Pancreas (tissue), 10 donors: Measurements from ENCODE around the gene LAMA5. TPM values are rescaled to one million over a fixed set of nuclear protein-coding genes. Genes with fewer than 3 reads are reported as not detected.
"Not testable (repeated sequence)": the region's sequence is repeated elsewhere in the genome, so short reads cannot be mapped to it uniquely, and the experiment has no call there.

Experiments used
- ATAC-seq, 4 donors: fragments of 200-7000 bp; cut with Tn5 transposase; one replicate each; pipeline versions ENCODE4 v1.8.0 to v1.9.1; 2020; ENCODE audit warnings: mild to moderate bottlenecking in 4 of 4, moderate library complexity in 4 of 4
- DNase-seq, 6 donors: peaks; one replicate each; pipeline ENCODE4 v3.0.0-alpha.2; 2020
- FAIRE-seq: peaks from 2 replicates; lab custom pipeline; 2012; peaks lifted over from hg19 to GRCh38; lab: Jason Lieb, UNC
- H3K27ac ChIP-seq, 4 donors: fragments of 200-600 bp; sonication (generic); 1 replicate in 3 of 4; 2 replicates in 1 of 4; pipeline versions ENCODE4 v1.5.0 to v1.8.0; 2020
- H3K27me3 ChIP-seq, 4 donors: fragments of 200-600 bp; one replicate each; pipeline ENCODE4 v1.8.0; 2021
- H3K36me3 ChIP-seq, 3 donors: fragments of 200-600 bp; sonication (generic) in 1 of 3; one replicate each; pipeline versions ENCODE4 v1.5.0 to v1.8.0; 2020 to 2021
- H3K4me1 ChIP-seq, 3 donors: fragments of 200-600 bp; one replicate each; pipeline ENCODE4 v1.8.0; 2021
- H3K4me3 ChIP-seq, 4 donors: fragments of 200-600 bp; sonication (generic) in 2 of 4; one replicate each; pipeline versions ENCODE4 v1.5.0 to v1.8.0; 2020 to 2021
- H3K9me3 ChIP-seq, 4 donors: fragments of 200-600 bp; one replicate each; pipeline ENCODE4 v1.8.0; 2021
- CTCF ChIP-seq, 4 donors: fragments of 200-600 bp; sonication (generic) in 3 of 4; IDR thresholded peaks; one replicate each; pipeline versions ENCODE4 v1.5.0 to v1.8.0; 2021; ENCODE audit warnings: antibody characterized with exemption in 4 of 4
- WGBS, 2 donors: extraction: QIAGEN DNeasy Blood & Tissue Kit; methylation state at CpG; one replicate each; pipeline ENCODE4 v1.1.7; 2013; 5-methylcytosine and 5-hydroxymethylcytosine counted together
- intact Hi-C, 3 donors: fragments of 100-400 bp; cut with DNase I; formaldehyde crosslinking; loops; one replicate each; pipeline versions ENCODE4 v1.11.1 to v1.14.2; 2022
- polyA plus RNA-seq, 2 donors: library from polyadenylated mRNA; stranded (reverse); fragments of 200-250 nt; gene quantifications; one replicate each; pipeline ENCODE4 v1.2.3, GENCODE V29; 2013
- total RNA-seq, 6 donors: library from RNA; stranded (reverse); fragmentation: NEBNext Ultra II Directional in 4 of 6; extraction: Animal tissue kit (Norgen Biotek cat#: 25700) in 4 of 6; gene quantifications; one replicate each; pipeline versions ENCODE4 v1.2.1 to v1.2.4, GENCODE V29; 2021 to 2023
- donor health status: healthy with polysubstance abuse.
- donor health status: DM: no; HTN: no; CAD: no; lungs with moderate emphysema.
- donor health status: DM: no; HTN: no; CAD: no.
- donor health status: control.
- donor health status: control.
- donor health status: Bipolar disorder and iron deficiency.
- donor health status: DM: yes; HTN: yes; CAD: no.
- donor health status: DM: no; HTN: no; CAD: no.
- donor health status: DM: no; HTN: no; CAD: no.
- donor health status: DM: yes; HTN: yes; CAD: no.

The LAMA5 gene
- total and polyA plus RNA-seq, 8 donors = 43.6 to 344 (median 62.2) TPM

DNA sequence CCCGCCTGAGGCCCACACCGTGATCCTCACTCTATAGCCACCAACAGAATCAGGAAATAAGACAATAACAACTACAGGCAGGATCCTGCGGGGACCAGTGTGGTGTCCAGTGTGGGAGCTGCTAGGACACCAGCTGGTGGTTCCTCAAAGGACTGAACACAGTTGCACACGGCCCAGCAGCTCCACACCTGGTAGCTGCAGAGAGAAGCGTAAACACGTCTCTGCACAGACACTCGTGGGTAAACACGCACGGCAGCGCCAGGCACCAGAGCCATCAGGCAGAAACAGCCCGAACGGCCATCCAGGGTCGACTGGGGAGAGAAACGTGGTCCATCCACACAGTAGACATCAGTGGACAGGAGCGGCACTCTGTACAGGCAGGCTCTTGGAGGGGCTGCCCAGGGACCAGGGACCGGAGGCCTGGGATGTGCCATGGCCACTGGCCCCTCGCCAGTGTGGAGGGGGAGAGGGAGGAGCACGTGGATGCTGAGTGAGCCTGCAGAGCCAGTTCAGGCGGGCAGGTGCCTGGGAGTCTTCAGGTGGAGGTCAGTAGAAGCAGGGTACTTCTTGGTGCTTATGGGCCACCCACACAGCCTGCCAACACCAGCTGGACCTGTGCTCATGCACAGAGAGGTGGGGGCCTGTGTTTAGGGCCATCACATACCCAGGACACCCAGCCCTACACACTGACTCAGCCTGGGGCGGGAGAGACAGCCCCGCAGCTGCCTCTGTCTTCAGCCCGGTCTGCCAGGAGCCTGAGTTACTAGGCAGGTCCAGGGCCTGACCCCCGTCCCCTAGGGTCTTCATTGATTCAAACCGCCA is 7.4 kb upstream of the LAMA5 start:
- Histone ChIP-seq H3K27ac (no peak overlapping the region), H3K4me3 (no peak overlapping the region), H3K36me3 (no peaks in the 10 kb centered on the region), H3K4me1 (peaks cover 0 to 10% (median 5%) of the 10 kb centered on the region in 3 donors), H3K9me3 (no peaks in the 10 kb centered on the region), H3K27me3 (no peaks in the 10 kb centered on the region)
- intact Hi-C loops = loop anchor here in 1 of 3 donors (5.0 kb wide), 1 partner anchor 67 kb away; no protein-coding TSS in a partner anchor
- WGBS, 2 donors = 27 to 36% methylated on average over 24 of the region's 24 CpGs
- FAIRE-seq (no peak), DNase-seq (no peak), ATAC-seq (peak in 3 of 4 donors; percentile 6 to 12 (median 12))
- no peak for TF ChIP-seq CTCF (IDR thresholded peaks at IDR 0.05)

- H3K27me3 ChIP-seq, intact Hi-C loops, DNase-seq, H3K36me3 ChIP-seq, H3K27ac ChIP-seq, ATAC-seq, H3K4me3 ChIP-seq, H3K9me3 ChIP-seq, FAIRE-seq: not testable (repeated sequence)
- peaks cover 5 to 16% (median 7%) of the 10 kb centered on the region in 3 donors for H3K4me1 ChIP-seq
- 78 to 86% methylated on average over 24 to 27 of the region's 40 CpGs for WGBS, 2 donors
These were observed 6.6 kb upstream of the LAMA5 start for GRCh38 chr20:62373631-62374179.

DNA sequence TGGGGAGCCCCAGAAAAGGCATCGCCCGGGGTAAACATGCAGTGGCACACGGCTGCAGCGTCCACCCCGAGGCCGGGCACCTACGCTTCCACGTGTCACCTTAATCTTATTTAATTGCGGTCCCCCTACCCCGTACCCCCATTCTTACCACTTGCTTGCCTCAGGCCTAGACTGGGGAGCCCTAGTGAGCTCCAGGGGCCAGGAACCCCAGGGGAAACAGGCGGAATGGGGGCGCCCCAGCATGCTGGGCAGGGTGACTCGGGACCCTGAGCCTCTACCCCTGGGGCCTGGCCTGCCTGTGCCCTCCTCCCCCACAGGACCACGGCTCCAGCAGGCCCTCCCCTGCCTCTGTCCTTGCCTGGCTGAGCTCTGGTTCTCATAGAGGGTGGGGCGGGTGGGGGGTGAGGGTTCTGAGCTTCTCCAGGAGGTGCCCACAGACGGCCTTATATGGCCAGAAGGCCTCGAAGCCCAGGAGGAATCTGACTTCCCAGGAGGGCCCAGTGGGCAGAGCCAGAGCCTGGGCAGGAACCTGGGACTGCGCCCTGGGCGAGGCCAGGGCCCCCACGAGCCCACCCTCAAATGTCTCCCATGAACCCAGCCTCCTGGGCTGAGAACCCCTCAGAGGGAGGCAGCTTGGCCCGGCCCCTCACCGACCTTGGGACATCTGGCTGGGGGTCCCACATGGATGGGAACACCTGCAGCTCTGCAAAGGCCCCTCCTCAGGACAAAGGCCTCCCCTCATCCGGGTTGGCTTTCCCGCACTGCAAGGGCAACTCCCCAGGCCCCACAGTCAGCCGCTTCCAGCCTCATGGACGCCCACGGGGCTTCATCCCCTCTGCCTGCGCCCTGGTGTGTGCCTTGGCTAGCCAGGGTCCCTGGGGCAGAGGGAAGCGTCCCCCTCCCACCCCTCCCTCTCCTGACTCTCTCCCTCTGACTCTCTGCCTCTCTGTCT is 5.2 kb upstream of the LAMA5 start:
- Histone ChIP-seq H3K27ac (no peak overlapping the region), H3K36me3 (no peaks in the 10 kb centered on the region), H3K9me3 (no peaks in the 10 kb centered on the region), H3K4me1 (peaks cover 14 to 23% (median 20%) of the 10 kb centered on the region in 3 donors), H3K4me3 (no peak overlapping the region), H3K27me3 (no peaks in the 10 kb centered on the region)
- WGBS, 2 donors = 63 to 73% methylated on average over 28 to 29 of the region's 29 CpGs
- DNase-seq = no peak
- TF ChIP-seq CTCF (IDR thresholded peaks at IDR 0.05) = no peak
- no peak for ATAC-seq
- no peak for FAIRE-seq
- intact Hi-C loops = no loop called here

- Histone ChIP-seq H3K27me3 (no peaks in the 10 kb centered on the region), H3K4me1 (peaks cover 14 to 20% (median 18%) of the 10 kb centered on the region in 3 donors), H3K9me3 (no peaks in the 10 kb centered on the region), H3K4me3 (no peak overlapping the region), H3K27ac (no peak overlapping the region), H3K36me3 (no peaks in the 10 kb centered on the region)
- ATAC-seq (no peak), DNase-seq (no peak), FAIRE-seq (no peak)
- WGBS, 2 donors = 78 to 89% methylated on average over 7 to 8 of the region's 8 CpGs
- intact Hi-C loops = no loop called here
- TF ChIP-seq CTCF (IDR thresholded peaks at IDR 0.05) = no peak
These were observed 4.5 kb upstream of the LAMA5 start for GRCh38 chr20:62371588-62372041.
